Stimulated activated CD4-positive, alpha-beta T cell treated with anti-CD3 and anti-CD28 coated beads, TNF-alpha, amount 100 ng/mL, for 1 hour (primary cell): ENCODE data around the gene CNN1.
"Not testable (repeated sequence)": the region's sequence is repeated elsewhere in the genome, so short reads cannot be mapped to it uniquely, and the experiment has no call there.

ENCODE experiments used
- DNase-seq, 3 donors: peaks; one replicate each; pipeline ENCODE4 v3.0.0-alpha.2; 2020; ENCODE audit warnings: low read depth in 3 of 3, low spot score in 1 of 3

CNN1 gene

GRCh38 chr19:11598746-11599145 lies 60.1 kb downstream of the CNN1 start:
- no peak for DNase-seq

- DNase-seq: not testable (repeated sequence)
Observed at GRCh38 chr19:11599704-11600103, 61.1 kb downstream of the CNN1 start.
